Omental fat pad (tissue), 4 donors: ENCODE data around the gene NANS. TPM values are rescaled to one million over a fixed set of nuclear protein-coding genes. Genes with fewer than 3 reads are reported as not detected.

ENCODE experiments used
- ATAC-seq: fragments of 150-250 bp; one replicate; pipeline ENCODE4 v1.9.1; 2016; ENCODE audit warnings: mild to moderate bottlenecking, moderate library complexity; ENCODE audit not compliant: low FRiP score
- DNase-seq: peaks from one replicate; pipeline ENCODE4 v3.0.0-alpha.2; 2019; ENCODE audit warnings: low spot score
- total RNA-seq, 4 donors: library from RNA; depleted of rRNA; stranded (reverse); fragments of >200 nt; gene quantifications; one replicate each; pipeline ENCODE4 v1.1.0, GENCODE V29; 2016
- TF ChIP-seq, protein P1 (sequence below), 3 donors: fragments of 450-650 bp; IDR thresholded peaks; one replicate each; pipeline ENCODE4 v1.5.1; 2016 to 2017; ENCODE audit warnings: antibody characterized with exemption in 3 of 3, mild to moderate bottlenecking in 3 of 3, moderate library complexity in 2 of 3

NANS gene
- total RNA-seq, 4 donors from 2014 or later, result 57.1 to 104 (median 60.4) TPM

- ATAC-seq (no peak), DNase-seq (no peak)
- TF ChIP-seq, protein P1, sequence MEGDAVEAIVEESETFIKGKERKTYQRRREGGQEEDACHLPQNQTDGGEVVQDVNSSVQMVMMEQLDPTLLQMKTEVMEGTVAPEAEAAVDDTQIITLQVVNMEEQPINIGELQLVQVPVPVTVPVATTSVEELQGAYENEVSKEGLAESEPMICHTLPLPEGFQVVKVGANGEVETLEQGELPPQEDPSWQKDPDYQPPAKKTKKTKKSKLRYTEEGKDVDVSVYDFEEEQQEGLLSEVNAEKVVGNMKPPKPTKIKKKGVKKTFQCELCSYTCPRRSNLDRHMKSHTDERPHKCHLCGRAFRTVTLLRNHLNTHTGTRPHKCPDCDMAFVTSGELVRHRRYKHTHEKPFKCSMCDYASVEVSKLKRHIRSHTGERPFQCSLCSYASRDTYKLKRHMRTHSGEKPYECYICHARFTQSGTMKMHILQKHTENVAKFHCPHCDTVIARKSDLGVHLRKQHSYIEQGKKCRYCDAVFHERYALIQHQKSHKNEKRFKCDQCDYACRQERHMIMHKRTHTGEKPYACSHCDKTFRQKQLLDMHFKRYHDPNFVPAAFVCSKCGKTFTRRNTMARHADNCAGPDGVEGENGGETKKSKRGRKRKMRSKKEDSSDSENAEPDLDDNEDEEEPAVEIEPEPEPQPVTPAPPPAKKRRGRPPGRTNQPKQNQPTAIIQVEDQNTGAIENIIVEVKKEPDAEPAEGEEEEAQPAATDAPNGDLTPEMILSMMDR (IDR thresholded peaks at IDR 0.05), result no peak
Measured at GRCh38 chr9:98096091-98096490, 39.6 kb downstream of the NANS start.

DNA sequence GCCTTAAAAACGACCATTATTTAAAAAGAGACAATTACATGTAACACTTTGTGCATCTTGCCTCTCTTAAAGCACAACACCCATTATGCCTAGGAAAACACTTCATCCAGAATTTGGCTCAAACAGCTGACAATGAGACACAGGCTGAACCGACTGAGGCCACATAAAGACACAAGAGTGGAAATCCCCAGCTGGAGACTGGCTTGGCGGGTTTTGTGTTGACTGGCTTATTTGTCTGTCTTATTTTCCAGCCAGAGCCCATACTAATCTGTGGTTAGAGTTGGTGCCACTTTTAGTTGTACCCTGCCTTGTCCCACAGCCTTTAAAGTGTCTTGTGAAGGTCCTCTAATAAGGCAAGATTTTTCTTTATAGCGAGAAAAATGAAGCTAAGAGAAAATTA, 41.3 kb downstream of the NANS start:
- TF ChIP-seq, protein P1 (IDR thresholded peaks at IDR 0.05), result no peak
- ATAC-seq (no peak), DNase-seq (no peak)

DNA sequence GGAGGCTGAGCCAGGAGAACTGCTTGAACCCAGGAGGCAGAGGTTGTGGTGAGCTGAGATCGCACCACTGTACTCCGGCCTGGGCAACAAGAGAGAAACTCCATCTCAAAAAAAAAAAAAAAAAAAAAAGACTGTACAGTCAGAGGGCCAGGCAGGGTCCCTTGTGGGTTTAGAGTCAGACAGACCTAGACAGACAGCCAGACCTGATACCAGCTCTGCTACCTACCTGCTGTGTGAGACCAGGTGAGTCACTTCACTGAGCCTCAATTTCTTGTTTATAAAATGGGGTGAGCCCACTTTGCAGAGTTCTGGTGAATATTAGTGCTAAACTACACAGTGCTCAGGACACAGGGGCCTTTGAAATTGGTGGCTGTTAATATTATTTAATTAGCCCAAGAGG, 42.8 kb downstream of the NANS start:
- DNase-seq (no peak), ATAC-seq (no peak)
- TF ChIP-seq, protein P1 (IDR thresholded peaks at IDR 0.05), result no peak

GRCh38 chr9:98099898-98100297, 43.4 kb downstream of the NANS start:
- ATAC-seq, result no peak
- TF ChIP-seq, protein P1 (IDR thresholded peaks at IDR 0.05), result no peak
- no peak for DNase-seq

DNA sequence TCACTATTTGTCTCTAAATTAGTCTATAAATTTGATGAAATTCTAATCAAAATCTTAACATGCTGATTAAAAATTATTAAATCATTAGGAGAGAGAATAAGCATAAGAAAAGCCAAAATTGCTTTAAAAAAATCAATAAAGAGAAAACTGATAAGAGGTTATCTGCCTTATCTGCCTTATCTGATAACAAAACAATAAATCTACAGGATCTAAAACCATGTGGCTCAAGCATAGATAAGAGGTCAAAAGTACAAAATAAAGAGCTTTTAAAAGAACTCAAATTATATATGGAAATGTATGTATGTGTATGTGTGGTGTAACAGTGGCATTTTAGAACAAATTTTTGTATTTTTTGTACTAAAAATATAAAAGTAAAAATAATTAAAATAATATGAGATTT, 43.9 kb downstream of the NANS start:
- no peak for DNase-seq
- TF ChIP-seq, protein P1 (IDR thresholded peaks at IDR 0.05), result no peak
- no peak for ATAC-seq

DNA sequence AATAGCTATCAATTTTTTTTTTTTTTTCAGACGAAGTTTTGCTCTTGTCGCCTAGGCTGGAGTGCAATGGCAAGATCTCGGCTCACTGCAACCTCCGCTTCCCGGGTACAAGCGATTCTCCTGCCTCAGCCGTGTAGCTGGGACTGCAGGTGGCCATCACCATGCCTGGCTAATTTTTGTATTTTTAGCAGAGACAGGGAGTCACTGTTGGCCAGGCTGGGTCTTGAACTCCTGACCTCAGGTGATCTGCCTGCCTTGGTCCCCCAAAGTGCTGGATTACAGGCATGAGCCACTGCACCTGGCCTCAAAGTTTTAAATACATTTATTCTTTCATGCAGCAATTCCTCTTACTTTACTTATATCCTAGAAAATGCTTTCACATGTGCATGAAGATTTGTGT, 44.9 kb downstream of the NANS start:
- DNase-seq (no peak), ATAC-seq (no peak)
- TF ChIP-seq, protein P1 (IDR thresholded peaks at IDR 0.05), result no peak

- no peak for ATAC-seq
- TF ChIP-seq, protein P1 (IDR thresholded peaks at IDR 0.05), result no peak
- no peak for DNase-seq
Measured at GRCh38 chr9:98101868-98102273, 45.3 kb downstream of the NANS start.
